ENCODE results near the gene SETBP1.

- no peak for TF ChIP-seq MAFF (IDR thresholded peaks at IDR 0.05; ENCODE audit: low read depth, low read length)
- no peak for TF ChIP-seq POLR2A (IDR thresholded peaks at IDR 0.05; ENCODE audit: insufficient read depth in 1 of 2, low read depth in 2 of 2, low read length in 2 of 2)
- TF ChIP-seq ZNF274 (CRISPR knock-in tag; IDR thresholded peaks at IDR 0.05): no peak
- TF ChIP-seq POLR2AphosphoS5 (IDR thresholded peaks at IDR 0.05; ENCODE audit: low read depth, low read length): no peak
- TF ChIP-seq KDM4B (CRISPR knock-in tag; IDR thresholded peaks at IDR 0.05): no peak
- no peak for TF ChIP-seq REST (IDR thresholded peaks at IDR 0.05; ENCODE audit: borderline replicate concordance in 1 of 2, low read depth in 1 of 2, low read length in 2 of 2)
These were observed 118.8 kb downstream of the SETBP1 start for GRCh38 chr18:44799382-44799906.
